K562 (cell line): ENCODE data around the gene MGP. TPM values are rescaled to one million over a fixed set of nuclear protein-coding genes. Genes with fewer than 3 reads are reported as not detected.

Experiments used
- ATAC-seq: fragments of 200-7000 bp; cut with Tn5 transposase; 3 replicates; pipeline ENCODE4 v1.9.1; 2020; ENCODE audit warnings: moderate library complexity
- BruUV-seq: library from RNA; stranded (reverse); fragments of 400-500 nt; replicated peaks from 2 replicates; lab custom pipeline; 2021; lab: Mats Ljungman, UMichigan
- CTCF ChIA-PET: fragments of 300-600 bp; formaldehyde crosslinking; extraction: SDS; loops from one replicate; lab custom pipeline; 2021; ENCODE audit warnings: low intra/inter-chr PET ratio; lab: Yijun Ruan, JAX
- POLR2A ChIA-PET: fragments of 300-600, 350-650 bp; sonication (Branson Sonifier 250); formaldehyde crosslinking; extraction: SDS; loops from one replicate; lab custom pipeline; 2021; ENCODE audit warnings: antibody characterized with exemption, inconsistent platforms; lab: Yijun Ruan, JAX
- DNase-seq, 4 experiments: peaks; one replicate each; pipeline versions ENCODE4 v3.0.0 to v3.0.0-alpha.2; 2011 to 2018; ENCODE audit warnings: low spot score in 3 of 4, mixed read lengths in 3 of 4; ENCODE audit errors: extremely low read depth in 1 of 4
- FAIRE-seq: peaks from 2 replicates; lab custom pipeline; 2011; peaks lifted over from hg19 to GRCh38; lab: Jason Lieb, UNC
- H2AFZ ChIP-seq: 2 replicates; pipeline ENCODE4 v1.6.0; 2011; ENCODE audit warnings: low read depth, low read length, control low read depth, inconsistent platforms
- H3K27ac ChIP-seq: fragments of 200-600 bp; 3 replicates; pipeline ENCODE4 v1.8.0; 2011; ENCODE audit warnings: low read depth, mild to moderate bottlenecking, control low read depth, inconsistent platforms, low read length, moderate library complexity, mixed read lengths; ENCODE audit errors: extremely low read depth
- H3K27me3 ChIP-seq, 2 experiments: fragments of 300-600 bp in 1 of 2; 2 replicates in 1 of 2; 3 replicates in 1 of 2; pipeline versions ENCODE4 v1.6.0 to v1.8.0; 2011; ENCODE audit warnings: inconsistent platforms in 2 of 2, low read length in 2 of 2, mild to moderate bottlenecking in 1 of 2, mixed read lengths in 1 of 2, moderate library complexity in 1 of 2; ENCODE audit not compliant: control insufficient read depth in 2 of 2, insufficient read depth in 2 of 2
- H3K36me3 ChIP-seq: fragments of 300-600 bp; 3 replicates; pipeline ENCODE4 v1.8.0; 2011; ENCODE audit warnings: mild to moderate bottlenecking, low read length, inconsistent platforms; ENCODE audit not compliant: control insufficient read depth, insufficient read depth
- H3K4me1 ChIP-seq, 2 experiments: fragments of 200-600 bp in 1 of 2; replicated peaks in 1 of 2; 2 replicates in 1 of 2; 3 replicates in 1 of 2; pipeline versions ENCODE4 v1.5.1 to v1.8.0; 2011; ENCODE audit warnings: inconsistent platforms in 2 of 2, low read length in 2 of 2, mild to moderate bottlenecking in 1 of 2, mixed read lengths in 1 of 2, moderate library complexity in 1 of 2; ENCODE audit not compliant: control insufficient read depth in 2 of 2, insufficient read depth in 2 of 2
- H3K4me2 ChIP-seq: 2 replicates; pipeline ENCODE4 v1.6.1; 2011; ENCODE audit warnings: low read length, control low read depth, inconsistent platforms, mixed read lengths; ENCODE audit not compliant: insufficient read depth
- H3K4me3 ChIP-seq: fragments of 200-600 bp; sonication (generic), shearing (Covaris generic); 2 replicates; pipeline ENCODE4 v1.5.1; 2016; ENCODE audit warnings: control low read depth, inconsistent platforms
- H3K79me2 ChIP-seq: fragments of 200-600 bp; 3 replicates; pipeline ENCODE4 v1.8.0; 2011; ENCODE audit warnings: low read length, inconsistent platforms; ENCODE audit not compliant: control insufficient read depth, insufficient read depth
- H3K9ac ChIP-seq, 2 experiments: 2 replicates each; pipeline versions ENCODE4 v1.6.0 to v1.6.1; 2011; ENCODE audit warnings: low read depth in 2 of 2, low read length in 2 of 2, control low read depth in 1 of 2, inconsistent platforms in 1 of 2, mild to moderate bottlenecking in 1 of 2, mixed read lengths in 1 of 2; ENCODE audit not compliant: insufficient read depth in 1 of 2
- H3K9me1 ChIP-seq: one replicate; pipeline ENCODE4 v1.6.0; 2011; ENCODE audit warnings: inconsistent platforms, mild to moderate bottlenecking, low read length, moderate library complexity; ENCODE audit not compliant: control insufficient read depth, insufficient read depth
- H3K9me3 ChIP-seq: replicated peaks from 2 replicates; pipeline ENCODE4 v1.5.1; 2011; ENCODE audit warnings: low read depth, low read length, inconsistent platforms; ENCODE audit not compliant: control insufficient read depth, insufficient read depth
- H4K20me1 ChIP-seq: replicated peaks from 2 replicates; pipeline ENCODE4 v1.6.1; 2011; ENCODE audit warnings: low read length, inconsistent platforms, mixed read lengths; ENCODE audit not compliant: control insufficient read depth, insufficient read depth
- CHD4 ChIP-seq: fragments of 200-600 bp; sonication (generic); IDR thresholded peaks from 3 replicates; pipeline ENCODE4 v1.6.1; 2012; ENCODE audit warnings: low read depth, mild to moderate bottlenecking, mixed read lengths, low read length, inconsistent platforms; ENCODE audit not compliant: insufficient read depth, insufficient replicate concordance, poor library complexity, severe bottlenecking
- DPF2 ChIP-seq: fragments of 450-650 bp; IDR thresholded peaks from 2 replicates; pipeline ENCODE4 v1.6.1; 2016
- ETS1 ChIP-seq: conservative IDR thresholded peaks from 2 replicates; pipeline ENCODE4 v1.6.1; 2011; ENCODE audit warnings: low read depth, mild to moderate bottlenecking, low read length; ENCODE audit not compliant: control insufficient read depth
- FIP1L1 ChIP-seq: fragments of 200-400 bp; formaldehyde crosslinking; IDR thresholded peaks from 2 replicates; pipeline ENCODE4 v1.6.1; 2018; ENCODE audit warnings: mild to moderate bottlenecking, low read depth, low read length; ENCODE audit not compliant: poor library complexity, severe bottlenecking
- GTF2A2 ChIP-seq: IDR thresholded peaks from 2 replicates; pipeline ENCODE4 v1.6.1; 2016; ENCODE audit warnings: mild to moderate bottlenecking, missing genetic modification characterization, missing compliant biosample characterization
- IRF1 ChIP-seq: sonication (generic); formaldehyde crosslinking; IDR thresholded peaks from 2 replicates; pipeline ENCODE4 v1.8.0; 2022; ENCODE audit warnings: missing genetic modification reagents, mild to moderate bottlenecking, borderline replicate concordance
- KAT2B ChIP-seq: IDR thresholded peaks from one replicate; pipeline ENCODE4 v1.6.1; 2012; ENCODE audit warnings: low read depth, mild to moderate bottlenecking, control low read depth, inconsistent platforms, low read length, moderate library complexity
- L3MBTL2 ChIP-seq: fragments of 450-650 bp; IDR thresholded peaks from 2 replicates; pipeline ENCODE4 v1.6.1; 2016; ENCODE audit warnings: mild to moderate bottlenecking, moderate library complexity
- LEF1 ChIP-seq: fragments of 450-650 bp; IDR thresholded peaks from 2 replicates; pipeline ENCODE4 v1.6.1; 2016; ENCODE audit warnings: mild to moderate bottlenecking
- MITF ChIP-seq: IDR thresholded peaks from 2 replicates; pipeline ENCODE4 v1.6.1; 2014; ENCODE audit warnings: antibody characterized with exemption
- NFYB ChIP-seq: IDR thresholded peaks from 2 replicates; pipeline ENCODE4 v1.6.1; 2011; ENCODE audit warnings: mild to moderate bottlenecking, moderate library complexity; ENCODE audit not compliant: insufficient read length; ENCODE audit errors: extremely low read depth
- SMARCC2 ChIP-seq: fragments of 450-650 bp; IDR thresholded peaks from 2 replicates; pipeline ENCODE4 v1.6.1; 2017; ENCODE audit warnings: antibody characterized with exemption, moderate library complexity, mild to moderate bottlenecking, low read depth
- SUPT5H ChIP-seq: fragments of 450-650 bp; IDR thresholded peaks from 2 replicates; pipeline ENCODE4 v1.6.1; 2016
- in situ Hi-C: fragments of 300-500 bp; cut with MboI; formaldehyde crosslinking; loops from 4 replicates; pipeline ENCODE4 v1.15.0; 2018; ENCODE audit warnings: inconsistent platforms, mixed read lengths
- intact Hi-C: fragments of 100-400 bp; cut with micrococcal nuclease; formaldehyde crosslinking; loops from 2 replicates; pipeline ENCODE4 v1.14.2; 2022
- polyA plus RNA-seq, 8 experiments: library from polyadenylated mRNA; depleted of rRNA in 4 of 8; stranded (reverse) in 5 of 8; unstranded in 3 of 8; fragments of >200 nt; fragmentation: Nextera tagmentation in 2 of 8; fragmentation: Illumina TruSeq in 1 of 8; extraction: Ambion mirVana in 2 of 8; extraction: Trizol in 1 of 8; gene quantifications; 2 replicates each; pipeline versions ENCODE4 v1.2.1 to v1.2.3, GENCODE V29; 2011 to 2014; ENCODE audit warnings: inconsistent platforms in 1 of 8, missing spikeins in 1 of 8
- total RNA-seq, 7 experiments: library from RNA; depleted of rRNA in 6 of 7; stranded (reverse); fragments of >200 nt in 6 of 7; fragmentation: Illumina TruSeq in 2 of 7; extraction: Trizol in 2 of 7; gene quantifications; 2 replicates each; pipeline versions ENCODE4 v1.2.1 to v1.2.3, GENCODE V29; 2011 to 2021; ENCODE audit warnings: low replicate concordance in 1 of 7
- TF ChIP-seq, protein P1 (sequence below), 2 experiments: fragments of 450-650 bp; conservative IDR thresholded peaks; 2 replicates each; pipeline ENCODE4 v1.6.1; 2017; ENCODE audit warnings: mild to moderate bottlenecking in 2 of 2, moderate library complexity in 2 of 2
- TF ChIP-seq, protein P2 (sequence below): fragments of 250-450 bp; sonication (Bioruptor Pico); IDR thresholded peaks from 2 replicates; pipeline ENCODE4 v1.4.0; 2020

Gene MGP
- total and polyA plus RNA-seq, 9 of the 15 experiments (the other 6 are each of a cell fraction or from before 2014, with no cell fraction given), result 1.2 TPM; not detected in 8

- TF ChIP-seq IRF1 (CRISPR knock-in tag) (no peak), KAT2B (no peak), CHD4 (no peak), ETS1 (no peak), NFYB (no peak), SUPT5H (no peak)
- TF ChIP-seq, protein P1, sequence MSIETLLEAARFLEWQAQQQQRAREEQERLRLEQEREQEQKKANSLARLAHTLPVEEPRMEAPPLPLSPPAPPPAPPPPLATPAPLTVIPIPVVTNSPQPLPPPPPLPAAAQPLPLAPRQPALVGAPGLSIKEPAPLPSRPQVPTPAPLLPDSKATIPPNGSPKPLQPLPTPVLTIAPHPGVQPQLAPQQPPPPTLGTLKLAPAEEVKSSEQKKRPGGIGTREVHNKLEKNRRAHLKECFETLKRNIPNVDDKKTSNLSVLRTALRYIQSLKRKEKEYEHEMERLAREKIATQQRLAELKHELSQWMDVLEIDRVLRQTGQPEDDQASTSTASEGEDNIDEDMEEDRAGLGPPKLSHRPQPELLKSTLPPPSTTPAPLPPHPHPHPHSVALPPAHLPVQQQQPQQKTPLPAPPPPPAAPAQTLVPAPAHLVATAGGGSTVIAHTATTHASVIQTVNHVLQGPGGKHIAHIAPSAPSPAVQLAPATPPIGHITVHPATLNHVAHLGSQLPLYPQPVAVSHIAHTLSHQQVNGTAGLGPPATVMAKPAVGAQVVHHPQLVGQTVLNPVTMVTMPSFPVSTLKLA (conservative IDR thresholded peaks at IDR 0.05), result no peak
Observed at GRCh38 chr12:14931359-14931758, 45.7 kb upstream of the MGP start (continued).

DNA sequence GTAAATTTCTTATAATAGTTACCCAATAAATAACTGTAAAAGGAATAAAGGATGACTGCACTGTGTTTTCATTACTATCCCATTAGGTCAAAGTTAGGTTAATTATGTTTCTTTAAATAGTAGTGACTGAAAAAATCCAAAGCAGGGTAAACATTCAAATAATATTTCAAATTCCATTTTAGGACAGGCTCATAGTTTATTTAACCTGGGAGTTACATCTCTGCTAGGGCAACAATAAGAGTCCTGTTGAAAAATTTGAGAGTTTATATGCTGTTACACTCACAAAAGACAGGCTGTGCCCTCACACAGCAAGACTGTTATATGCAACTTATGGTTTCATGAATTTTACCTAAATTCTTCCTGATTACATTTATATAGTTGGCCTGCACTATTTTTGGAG lies 44.6 kb upstream of the MGP start:
- no TSS peak for BruUV-seq
- ATAC-seq, result no peak

More for the DNA sequence above, 44.6 kb upstream of the MGP start:
- H3K9me1 ChIP-seq, result no peaks in the 10 kb centered on the region
- no peak overlapping the region for H3K4me3 ChIP-seq
- H3K4me2 ChIP-seq, result no peak overlapping the region
- no peaks in the 10 kb centered on the region for H4K20me1 ChIP-seq
- H3K27ac ChIP-seq, result no peak overlapping the region
- H3K79me2 ChIP-seq, result no peaks in the 10 kb centered on the region
- in situ Hi-C loops (no loop called here), intact Hi-C loops (no loop called here)
- no peaks in the 10 kb centered on the region for H3K36me3 ChIP-seq
- TF ChIP-seq, protein P2, sequence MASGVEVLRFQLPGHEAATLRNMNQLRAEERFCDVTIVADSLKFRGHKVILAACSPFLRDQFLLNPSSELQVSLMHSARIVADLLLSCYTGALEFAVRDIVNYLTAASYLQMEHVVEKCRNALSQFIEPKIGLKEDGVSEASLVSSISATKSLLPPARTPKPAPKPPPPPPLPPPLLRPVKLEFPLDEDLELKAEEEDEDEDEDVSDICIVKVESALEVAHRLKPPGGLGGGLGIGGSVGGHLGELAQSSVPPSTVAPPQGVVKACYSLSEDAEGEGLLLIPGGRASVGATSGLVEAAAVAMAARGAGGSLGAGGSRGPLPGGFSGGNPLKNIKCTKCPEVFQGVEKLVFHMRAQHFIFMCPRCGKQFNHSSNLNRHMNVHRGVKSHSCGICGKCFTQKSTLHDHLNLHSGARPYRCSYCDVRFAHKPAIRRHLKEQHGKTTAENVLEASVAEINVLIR, result no peak
- TF ChIP-seq L3MBTL2 (no peak), FIP1L1 (no peak), GTF2A2 (tag) (no peak), MITF (no peak), DPF2 (no peak), LEF1 (no peak), SMARCC2 (no peak)
- no peaks in the 10 kb centered on the region for H3K4me1 ChIP-seq
- no peak for DNase-seq
- H3K9ac ChIP-seq, result no peak overlapping the region
- POLR2A ChIA-PET, result no interaction called here
- no peak overlapping the region for H2AFZ ChIP-seq
- H3K9me3 ChIP-seq, result no peaks in the 10 kb centered on the region
- no peaks in the 10 kb centered on the region for H3K27me3 ChIP-seq
- FAIRE-seq, result no peak
- CTCF ChIA-PET, result interaction anchor here (1.3 kb wide), 1 partner anchor 66 kb away, joined by 4 read pairs; no protein-coding TSS in a partner anchor
